ENCODE results near the gene APOH. TPM values are rescaled to one million over a fixed set of nuclear protein-coding genes. Genes with fewer than 3 reads are reported as not detected.

Gene APOH
- total and polyA plus RNA-seq, 2 of the 8 experiments (the other 6 are each of a cell fraction or from before 2014, with no cell fraction given): not detected

DNA sequence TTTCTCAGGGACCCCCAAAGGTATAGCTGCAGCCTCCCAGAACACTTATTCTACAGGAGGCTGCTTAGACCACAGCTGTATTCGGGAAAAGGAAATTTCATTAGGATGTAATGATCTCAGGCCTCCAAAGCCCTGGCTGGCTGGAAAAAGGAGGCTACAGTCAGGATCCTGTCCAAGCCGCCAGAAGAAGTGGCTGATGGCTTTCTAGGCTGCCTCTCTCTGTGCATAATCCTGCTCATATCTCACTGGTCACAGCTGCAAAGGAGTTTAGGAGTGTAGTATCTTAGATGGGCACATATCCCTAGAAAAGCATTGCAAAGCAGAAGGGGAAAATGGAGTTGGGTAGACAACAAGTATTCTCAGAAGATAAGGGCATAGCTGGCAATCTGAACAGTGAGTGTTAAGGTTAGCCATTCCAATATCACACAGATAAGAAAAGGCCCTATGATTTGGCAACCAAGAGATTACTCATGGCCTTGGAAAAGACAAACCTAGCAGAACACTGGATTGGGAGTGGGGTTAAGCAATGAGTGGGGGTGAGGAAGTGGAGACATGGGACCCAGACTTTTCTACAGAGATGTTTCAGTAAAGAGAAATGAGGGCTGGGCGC is 47.2 kb upstream of the APOH start:
- no peak overlapping the region for H3K4ac ChIP-seq (replicated peaks; ENCODE audit: insufficient read length, low read depth, low read length)
- 85% methylated on average over 3 of the region's 3 CpGs; no CpG with 5 or more reads in 1 of the 2 experiments for WGBS, 2 experiments (ENCODE audit: extremely low coverage in 1 of 2, insufficient coverage in 1 of 2, insufficient read length in 1 of 2, insufficient replicate concordance in 2 of 2, low coverage in 1 of 2, low lambda C conversion rate in 2 of 2, missing lambda C conversion rate in 1 of 2)
- TF ChIP-seq SIN3A (conservative IDR thresholded peaks at IDR 0.05 in 1 of 2, IDR thresholded peaks at IDR 0.05 in 1 of 2; ENCODE audit: low read depth in 1 of 2, low read length in 2 of 2) (no peak), SP4 (IDR thresholded peaks at IDR 0.05; ENCODE audit: low read length) (no peak), ASH2L (IDR thresholded peaks at IDR 0.05; ENCODE audit: low read length) (no peak), RAD21 (IDR thresholded peaks at IDR 0.05 in 1 of 2, conservative IDR thresholded peaks at IDR 0.05 in 1 of 2; ENCODE audit: low read depth in 2 of 2, low read length in 2 of 2) (no peak), JUN (IDR thresholded peaks at IDR 0.05; ENCODE audit: low read depth, low read length) (no peak), RBBP5 (IDR thresholded peaks at IDR 0.05; ENCODE audit: borderline replicate concordance, low read depth, low read length) (no peak)
- no peak overlapping the region for H3K56ac ChIP-seq (replicated peaks; ENCODE audit: insufficient read length, low read depth, low read length)
- H3K18ac ChIP-seq (ENCODE audit: extremely low read depth, low read length): no peak overlapping the region
- H2BK15ac ChIP-seq (ENCODE audit: low read length): no peak overlapping the region
- no peak overlapping the region for H2AK5ac ChIP-seq (ENCODE audit: low read depth, low read length)
- no peak overlapping the region for H3K14ac ChIP-seq (ENCODE audit: insufficient read length)
- no peak overlapping the region for H3K23ac ChIP-seq (ENCODE audit: insufficient read length)
- H3K4me2 ChIP-seq (ENCODE audit: insufficient read depth in 1 of 2, low read depth in 2 of 2, low read length in 2 of 2): no peak overlapping the region
- DNase-seq (ENCODE audit: low read depth in 1 of 2, low spot score in 2 of 2) (no peak), FAIRE-seq (no peak)
- H2BK5ac ChIP-seq (ENCODE audit: low read depth, low read length): no peak overlapping the region
- no peaks in the 10 kb centered on the region for H3K79me1 ChIP-seq (ENCODE audit: low read depth, low read length)
- H2BK12ac ChIP-seq (ENCODE audit: low read depth, low read length): no peak overlapping the region
- H3K4me3 ChIP-seq (ENCODE audit: extremely low read depth in 1 of 4, insufficient read depth in 2 of 4, low read depth in 3 of 4, low read length in 4 of 4): no peak overlapping the region
- no peaks in the 10 kb centered on the region for H3K79me2 ChIP-seq (ENCODE audit: control insufficient read depth in 1 of 2, insufficient read depth in 2 of 2, low read length in 2 of 2)
- H3K27ac ChIP-seq (ENCODE audit: low read depth, low read length): no peak overlapping the region
- POLR2A ChIA-PET (ENCODE audit: partially characterized antibody): no interaction called here
- no peak overlapping the region for H3K9ac ChIP-seq (replicated peaks in 1 of 4; ENCODE audit: extremely low read depth in 1 of 4, low read depth in 3 of 4, low read length in 3 of 4)
- no peak overlapping the region for H2AFZ ChIP-seq (ENCODE audit: low read length)
- H3K4me1 ChIP-seq (replicated peaks in 1 of 4; ENCODE audit: control insufficient read depth in 3 of 4, insufficient read depth in 4 of 4, low read length in 3 of 4): no peaks in the 10 kb centered on the region
- CTCF ChIA-PET (ENCODE audit: partially characterized antibody): interaction anchor here (0.6 kb wide), 2 partner anchors 177 to 395 kb away, joined by 3 to 4 read pairs; no protein-coding TSS in a partner anchor
- H2BK120ac ChIP-seq (replicated peaks; ENCODE audit: low read depth, low read length): no peak overlapping the region
- no peak overlapping the region for H4K5ac ChIP-seq (ENCODE audit: insufficient read length, low read depth, low read length)
- no peaks in the 10 kb centered on the region for H4K20me1 ChIP-seq (replicated peaks in 1 of 2; ENCODE audit: control insufficient read depth in 1 of 2, insufficient read depth in 2 of 2, low read length in 2 of 2)
- H3K27me3 ChIP-seq (replicated peaks in 1 of 4; ENCODE audit: control insufficient read depth in 3 of 4, extremely low read depth in 1 of 4, insufficient read depth in 3 of 4, low read length in 3 of 4): no peaks in the 10 kb centered on the region; a peak in 2 of 7 replicates
- H4K91ac ChIP-seq (replicated peaks; ENCODE audit: insufficient read length, low read length): no peak overlapping the region
- no peaks in the 10 kb centered on the region for H3K23me2 ChIP-seq (ENCODE audit: low read depth, low read length)
- H2BK20ac ChIP-seq (ENCODE audit: low read length): no peak overlapping the region
- H3K9me3 ChIP-seq (ENCODE audit: insufficient read depth in 2 of 2, low read depth in 1 of 2, low read length in 1 of 2): peaks cover 0 to 3% of the 10 kb centered on the region in 2 experiments; a peak in 1 of 4 replicates
- H3K36me3 ChIP-seq (ENCODE audit: control insufficient read depth in 2 of 4, insufficient read depth in 4 of 4, low read length in 3 of 4): no peaks in the 10 kb centered on the region
- H4K8ac ChIP-seq (ENCODE audit: extremely low read depth, insufficient read depth, low read length): no peak overlapping the region

All from H1 (cell line).